Stomach (tissue), 4 donors: ENCODE measurements around the gene PITPNC1.

Source experiments
- POLR2A ChIP-seq, 4 donors: fragments of 450-650 bp; IDR thresholded peaks; one replicate each; pipeline ENCODE4 v1.6.1; 2016; ENCODE audit warnings: antibody characterized with exemption in 4 of 4, control low read depth in 2 of 4, mild to moderate bottlenecking in 1 of 4, moderate library complexity in 1 of 4
- POLR2AphosphoS5 ChIP-seq, 3 donors: sonication (generic); formaldehyde crosslinking; IDR thresholded peaks; one replicate each; pipeline ENCODE4 v1.6.1; 2016; ENCODE audit warnings: antibody characterized with exemption in 3 of 3

DNA sequence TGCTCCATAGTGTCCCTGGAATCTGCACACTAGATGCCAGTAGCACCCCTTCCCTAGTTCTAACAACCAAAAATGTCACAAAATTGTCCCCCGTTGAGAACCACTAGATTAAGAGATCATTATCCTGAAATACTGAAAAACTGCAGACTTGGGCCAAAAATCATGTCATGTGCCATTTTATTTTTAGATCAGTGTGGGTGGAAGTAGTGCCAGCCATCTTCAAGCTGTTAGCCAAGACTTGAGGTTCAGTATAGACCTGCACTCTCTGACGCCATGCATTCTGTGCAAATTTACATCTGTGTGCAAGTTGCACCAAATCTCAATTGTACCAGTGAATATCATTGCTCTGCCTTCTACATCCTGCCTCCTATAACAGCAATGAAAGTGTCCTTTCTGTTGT lies 309.2 kb downstream of the PITPNC1 start:
- TF ChIP-seq POLR2A (IDR thresholded peaks at IDR 0.05) (no peak), POLR2AphosphoS5 (IDR thresholded peaks at IDR 0.05) (no peak)
